ENCODE results near the gene ATP5MC3.
A peak's percentile ranks its signal among the peaks of the same experiment; 100 is the strongest.
"Not testable (repeated sequence)": the region's sequence is repeated elsewhere in the genome, so short reads cannot be mapped to it uniquely, and the experiment has no call there.

ATP5MC3 gene

GRCh38 chr2:175181104-175181876 lies at the start of gene ATP5MC3:
TSS of gene ATP5MC3 (minus strand) at chr2:175181710. CDS start at chr2:175181393, 317 bp downstream.
- peak; percentile 79 to 90 (median 84) for DNase-seq

- not testable (repeated sequence) for DNase-seq
Measured at GRCh38 chr2:175228601-175229000, 47.1 kb upstream of the ATP5MC3 start.

- no peak for DNase-seq
Measured at GRCh38 chr2:175228179-175228578, 46.7 kb upstream of the ATP5MC3 start.

- DNase-seq = no peak
Measured at GRCh38 chr2:175227393-175227792, 45.9 kb upstream of the ATP5MC3 start.

GRCh38 chr2:175220075-175220474 lies 38.6 kb upstream of the ATP5MC3 start:
- no peak for DNase-seq

- DNase-seq = no peak
Measured at GRCh38 chr2:175218551-175218950, 37.0 kb upstream of the ATP5MC3 start.

- no peak for DNase-seq
Measured at GRCh38 chr2:175207741-175208438, 26.4 kb upstream of the ATP5MC3 start.

GRCh38 chr2:175206866-175207265 lies 25.4 kb upstream of the ATP5MC3 start:
- DNase-seq = no peak

GRCh38 chr2:175205523-175205922 lies 24.0 kb upstream of the ATP5MC3 start:
- no peak for DNase-seq

- DNase-seq = peak in 5 of 6 experiments; percentile 2 to 42 (median 19)
Measured at GRCh38 chr2:175203621-175204496, 22.3 kb upstream of the ATP5MC3 start.

GRCh38 chr2:175195012-175195411 lies 13.5 kb upstream of the ATP5MC3 start:
- DNase-seq = no peak

GRCh38 chr2:175188761-175189160 lies 7.3 kb upstream of the ATP5MC3 start:
- DNase-seq = no peak

GRCh38 chr2:175187378-175187777 lies 5.9 kb upstream of the ATP5MC3 start:
- DNase-seq = peak in 1 of 6 experiments; percentile 18

- no peak for DNase-seq
Measured at GRCh38 chr2:175183674-175184073, 2.2 kb upstream of the ATP5MC3 start.

GRCh38 chr2:175181877-175182308 lies 383 bp upstream of the ATP5MC3 start:
- DNase-seq = no peak

GRCh38 chr2:175180701-175181103 lies 808 bp downstream of the ATP5MC3 start:
- DNase-seq = peak; percentile 15 to 73 (median 40)

GRCh38 chr2:175176624-175177023 lies 4.9 kb downstream of the ATP5MC3 start:
- no peak for DNase-seq

GRCh38 chr2:175175896-175176295 lies 5.6 kb downstream of the ATP5MC3 start:
- DNase-seq = no peak

GRCh38 chr2:175175320-175175719 lies 6.2 kb downstream of the ATP5MC3 start:
- no peak for DNase-seq

GRCh38 chr2:175170659-175171304 lies 10.7 kb downstream of the ATP5MC3 start:
- no peak for DNase-seq

GRCh38 chr2:175169191-175169590 lies 12.3 kb downstream of the ATP5MC3 start:
- no peak for DNase-seq

GRCh38 chr2:175168564-175168945 lies 13.0 kb downstream of the ATP5MC3 start:
- no peak for DNase-seq

Data from stimulated activated naive CD4-positive, alpha-beta T cell (primary cell).